GM23338 (cell line): ENCODE data around the gene TENT4B. TPM values are rescaled to one million over a fixed set of nuclear protein-coding genes. Genes with fewer than 3 reads are reported as not detected.

Experiments used
- ATAC-seq: fragments of 200-7000 bp; cut with Tn5 transposase; 3 replicates; pipeline ENCODE4 v1.9.1; 2020
- DNase-seq: peaks from one replicate; pipeline ENCODE4 v3.0.0-alpha.2; 2015; ENCODE audit warnings: low spot score
- H2AFZ ChIP-seq: fragments of 200-600 bp; sonication (generic); 2 replicates; pipeline ENCODE4 v1.8.0; 2016; ENCODE audit warnings: antibody characterized with exemption, mild to moderate bottlenecking, moderate library complexity
- H3F3A ChIP-seq: fragments of 200-600 bp; sonication (generic); replicated peaks from 2 replicates; pipeline ENCODE4 v1.8.0; 2017; ENCODE audit warnings: antibody characterized with exemption, mixed run types, low read depth
- H3K27ac ChIP-seq: fragments of 200-600 bp; sonication (generic); 2 replicates; pipeline ENCODE4 v1.6.1; 2016; ENCODE audit warnings: low read depth
- H3K27me3 ChIP-seq: fragments of 200-600 bp; sonication (generic); 2 replicates; pipeline ENCODE4 v1.8.0; 2016; ENCODE audit warnings: mild to moderate bottlenecking, mixed run types, moderate library complexity; ENCODE audit not compliant: insufficient read depth
- H3K36me3 ChIP-seq: fragments of 200-600 bp; sonication (generic); 2 replicates; pipeline ENCODE4 v1.8.0; 2016; ENCODE audit warnings: mild to moderate bottlenecking; ENCODE audit not compliant: insufficient read depth
- H3K4me1 ChIP-seq: fragments of 200-600 bp; sonication (generic); 2 replicates; pipeline ENCODE4 v1.8.0; 2016; ENCODE audit warnings: mild to moderate bottlenecking, moderate library complexity; ENCODE audit not compliant: insufficient read depth
- H3K4me2 ChIP-seq: fragments of 200-600 bp; sonication (generic); 2 replicates; pipeline ENCODE4 v1.7.1; 2017; ENCODE audit warnings: mixed run types
- H3K4me3 ChIP-seq: fragments of 200-600 bp; sonication (generic); 2 replicates; pipeline ENCODE4 v1.6.1; 2016; ENCODE audit warnings: mixed run types
- H3K79me2 ChIP-seq: fragments of 200-600 bp; sonication (generic); replicated peaks from 2 replicates; pipeline ENCODE4 v1.8.0; 2017; ENCODE audit warnings: mild to moderate bottlenecking; ENCODE audit not compliant: insufficient read depth
- H3K9me2 ChIP-seq: fragments of 200-600 bp; sonication (generic); 2 replicates; pipeline ENCODE4 v1.8.0; 2017; ENCODE audit not compliant: insufficient read depth
- H4K20me1 ChIP-seq: fragments of 200-600 bp; sonication (generic); replicated peaks from 2 replicates; pipeline ENCODE4 v1.8.0; 2017; ENCODE audit warnings: mild to moderate bottlenecking; ENCODE audit not compliant: insufficient read depth
- H3K27ac Mint-ChIP-seq: 2 replicates; pipeline ENCODE4 v1.8.0; 2020; ENCODE audit warnings: inconsistent platforms, mild to moderate bottlenecking, moderate library complexity, mixed read lengths
- H3K27me3 Mint-ChIP-seq: 3 replicates; pipeline ENCODE4 v1.8.0; 2022; ENCODE audit warnings: low read depth, mild to moderate bottlenecking, moderate library complexity, mixed read lengths, inconsistent platforms; ENCODE audit not compliant: insufficient read depth, poor library complexity
- H3K36me3 Mint-ChIP-seq: 3 replicates; pipeline ENCODE4 v1.8.0; 2021; ENCODE audit warnings: low read depth, mild to moderate bottlenecking, inconsistent platforms, moderate library complexity, mixed read lengths
- H3K4me1 Mint-ChIP-seq: 3 replicates; pipeline ENCODE4 v1.8.0; 2020; ENCODE audit warnings: mild to moderate bottlenecking, inconsistent platforms, mixed read lengths
- H3K4me3 Mint-ChIP-seq: 3 replicates; pipeline ENCODE4 v1.8.0; 2021; ENCODE audit warnings: moderate library complexity, mild to moderate bottlenecking, inconsistent platforms, mixed read lengths
- H3K9me3 Mint-ChIP-seq: 3 replicates; pipeline ENCODE4 v1.8.0; 2020; ENCODE audit warnings: moderate library complexity, mild to moderate bottlenecking, inconsistent platforms, mixed read lengths
- EZH2 ChIP-seq: fragments of 200-600 bp; sonication (generic); IDR thresholded peaks from one replicate; pipeline ENCODE4 v1.8.0; 2017; ENCODE audit warnings: antibody characterized with exemption, mild to moderate bottlenecking, low read depth; ENCODE audit not compliant: unreplicated experiment
- EZH2phosphoT487 ChIP-seq: fragments of 200-600 bp; sonication (generic); IDR thresholded peaks from one replicate; pipeline ENCODE4 v1.8.1; 2018; ENCODE audit warnings: antibody characterized with exemption; ENCODE audit not compliant: unreplicated experiment
- POLR2AphosphoS5 ChIP-seq: IDR thresholded peaks from 2 replicates; pipeline ENCODE4 v1.6.1; 2016; ENCODE audit warnings: antibody characterized with exemption, low read depth
- STAT1 ChIP-seq: IDR thresholded peaks from one replicate; pipeline ENCODE4 v1.6.1; 2016; ENCODE audit warnings: antibody characterized with exemption; ENCODE audit not compliant: unreplicated experiment
- ZNF331 ChIP-seq: fragments of 250-450 bp; sonication (Bioruptor Pico); IDR thresholded peaks from 2 replicates; pipeline ENCODE4 v1.5.0; 2020; ENCODE audit warnings: low read depth, mild to moderate bottlenecking, moderate library complexity
- polyA plus RNA-seq: library from polyadenylated mRNA; unstranded; fragments of >200 nt; fragmentation: Nextera tagmentation; extraction: Ambion mirVana; gene quantifications from 2 replicates; pipeline ENCODE4 v1.2.1, GENCODE V29; 2016
- total RNA-seq: library from RNA; depleted of rRNA; stranded (reverse); fragments of >200 nt; shearing (Covaris generic); gene quantifications from 2 replicates; pipeline ENCODE4 v1.2.3, GENCODE V29; 2014
- TF ChIP-seq, protein P1 (sequence below), 2 experiments: fragments of 200-600 bp in 1 of 2; sonication (generic) in 1 of 2; conservative IDR thresholded peaks; 2 replicates each; pipeline versions ENCODE4 v1.5.1 to v1.6.1; 2016 to 2017; ENCODE audit warnings: antibody characterized with exemption in 2 of 2, low read depth in 2 of 2, mild to moderate bottlenecking in 2 of 2, moderate library complexity in 1 of 2
- TF ChIP-seq, protein P2 (sequence below): fragments of 250-450 bp; sonication (Bioruptor Pico); IDR thresholded peaks from 2 replicates; pipeline ENCODE4 v1.5.0; 2020; ENCODE audit warnings: mild to moderate bottlenecking, moderate library complexity
- TF ChIP-seq, protein P3 (sequence below): IDR thresholded peaks from 2 replicates; pipeline ENCODE4 v1.6.1; 2016; ENCODE audit warnings: antibody characterized with exemption
- TF ChIP-seq, protein P4 (sequence below): IDR thresholded peaks from one replicate; pipeline ENCODE4 v1.6.1; 2018; ENCODE audit warnings: antibody characterized with exemption; ENCODE audit not compliant: unreplicated experiment

TENT4B gene
- total and polyA plus RNA-seq, 2 experiments from 2014 or later: 17.6 to 21.3 TPM

DNA sequence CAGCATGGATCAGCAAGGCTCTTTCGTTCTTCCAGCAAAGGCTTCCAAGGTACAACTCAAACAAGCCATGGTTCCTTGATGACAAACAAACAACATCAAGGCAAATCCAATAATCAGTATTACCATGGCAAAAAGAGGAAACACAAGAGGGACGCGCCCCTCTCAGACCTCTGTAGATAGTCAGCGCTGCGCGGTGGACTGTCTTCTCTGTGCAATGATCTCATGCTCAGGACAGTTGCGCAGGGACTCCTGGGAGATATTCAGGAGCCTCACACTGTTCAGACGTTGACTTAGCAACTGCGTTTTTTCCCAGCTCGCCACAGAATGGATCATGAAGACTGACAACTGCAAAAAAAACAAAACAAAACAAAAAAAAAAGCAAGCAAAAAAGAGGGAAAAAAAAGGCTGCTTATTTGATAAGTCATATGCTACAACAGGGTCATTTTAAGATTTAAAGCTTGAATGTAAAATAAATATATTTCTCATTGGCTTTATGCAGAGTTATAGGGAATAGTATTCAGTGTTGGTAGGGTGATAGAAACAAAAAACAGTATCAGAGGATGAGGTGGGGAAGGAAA lies 76.1 kb downstream of the TENT4B start:
- Histone ChIP-seq H3K36me3 (peaks cover 5% of the 10 kb centered on the region; the same call in 1 of the 2 replicates), H2AFZ (no peak overlapping the region), H3K4me3 (no peak overlapping the region), H4K20me1 (no peaks in the 10 kb centered on the region), H3K27me3 (no peaks in the 10 kb centered on the region), H3K27ac (no peak overlapping the region), H3K9me2 (no peaks in the 10 kb centered on the region), H3K4me2 (no peak overlapping the region), H3F3A (no peaks in the 10 kb centered on the region), H3K4me1 (no peaks in the 10 kb centered on the region), H3K79me2 (no peaks in the 10 kb centered on the region)
- Mint-ChIP-seq H3K4me3 (no peak overlapping the region), H3K27ac (no peak overlapping the region), H3K36me3 (peaks cover 32% of the 10 kb centered on the region), H3K27me3 (peaks cover 1% of the 10 kb centered on the region), H3K4me1 (no peaks in the 10 kb centered on the region), H3K9me3 (no peaks in the 10 kb centered on the region)
- TF ChIP-seq, protein P1, sequence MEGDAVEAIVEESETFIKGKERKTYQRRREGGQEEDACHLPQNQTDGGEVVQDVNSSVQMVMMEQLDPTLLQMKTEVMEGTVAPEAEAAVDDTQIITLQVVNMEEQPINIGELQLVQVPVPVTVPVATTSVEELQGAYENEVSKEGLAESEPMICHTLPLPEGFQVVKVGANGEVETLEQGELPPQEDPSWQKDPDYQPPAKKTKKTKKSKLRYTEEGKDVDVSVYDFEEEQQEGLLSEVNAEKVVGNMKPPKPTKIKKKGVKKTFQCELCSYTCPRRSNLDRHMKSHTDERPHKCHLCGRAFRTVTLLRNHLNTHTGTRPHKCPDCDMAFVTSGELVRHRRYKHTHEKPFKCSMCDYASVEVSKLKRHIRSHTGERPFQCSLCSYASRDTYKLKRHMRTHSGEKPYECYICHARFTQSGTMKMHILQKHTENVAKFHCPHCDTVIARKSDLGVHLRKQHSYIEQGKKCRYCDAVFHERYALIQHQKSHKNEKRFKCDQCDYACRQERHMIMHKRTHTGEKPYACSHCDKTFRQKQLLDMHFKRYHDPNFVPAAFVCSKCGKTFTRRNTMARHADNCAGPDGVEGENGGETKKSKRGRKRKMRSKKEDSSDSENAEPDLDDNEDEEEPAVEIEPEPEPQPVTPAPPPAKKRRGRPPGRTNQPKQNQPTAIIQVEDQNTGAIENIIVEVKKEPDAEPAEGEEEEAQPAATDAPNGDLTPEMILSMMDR (conservative IDR thresholded peaks at IDR 0.05; ENCODE audit: low read depth in 2 of 2): no peak
- TF ChIP-seq, protein P2, sequence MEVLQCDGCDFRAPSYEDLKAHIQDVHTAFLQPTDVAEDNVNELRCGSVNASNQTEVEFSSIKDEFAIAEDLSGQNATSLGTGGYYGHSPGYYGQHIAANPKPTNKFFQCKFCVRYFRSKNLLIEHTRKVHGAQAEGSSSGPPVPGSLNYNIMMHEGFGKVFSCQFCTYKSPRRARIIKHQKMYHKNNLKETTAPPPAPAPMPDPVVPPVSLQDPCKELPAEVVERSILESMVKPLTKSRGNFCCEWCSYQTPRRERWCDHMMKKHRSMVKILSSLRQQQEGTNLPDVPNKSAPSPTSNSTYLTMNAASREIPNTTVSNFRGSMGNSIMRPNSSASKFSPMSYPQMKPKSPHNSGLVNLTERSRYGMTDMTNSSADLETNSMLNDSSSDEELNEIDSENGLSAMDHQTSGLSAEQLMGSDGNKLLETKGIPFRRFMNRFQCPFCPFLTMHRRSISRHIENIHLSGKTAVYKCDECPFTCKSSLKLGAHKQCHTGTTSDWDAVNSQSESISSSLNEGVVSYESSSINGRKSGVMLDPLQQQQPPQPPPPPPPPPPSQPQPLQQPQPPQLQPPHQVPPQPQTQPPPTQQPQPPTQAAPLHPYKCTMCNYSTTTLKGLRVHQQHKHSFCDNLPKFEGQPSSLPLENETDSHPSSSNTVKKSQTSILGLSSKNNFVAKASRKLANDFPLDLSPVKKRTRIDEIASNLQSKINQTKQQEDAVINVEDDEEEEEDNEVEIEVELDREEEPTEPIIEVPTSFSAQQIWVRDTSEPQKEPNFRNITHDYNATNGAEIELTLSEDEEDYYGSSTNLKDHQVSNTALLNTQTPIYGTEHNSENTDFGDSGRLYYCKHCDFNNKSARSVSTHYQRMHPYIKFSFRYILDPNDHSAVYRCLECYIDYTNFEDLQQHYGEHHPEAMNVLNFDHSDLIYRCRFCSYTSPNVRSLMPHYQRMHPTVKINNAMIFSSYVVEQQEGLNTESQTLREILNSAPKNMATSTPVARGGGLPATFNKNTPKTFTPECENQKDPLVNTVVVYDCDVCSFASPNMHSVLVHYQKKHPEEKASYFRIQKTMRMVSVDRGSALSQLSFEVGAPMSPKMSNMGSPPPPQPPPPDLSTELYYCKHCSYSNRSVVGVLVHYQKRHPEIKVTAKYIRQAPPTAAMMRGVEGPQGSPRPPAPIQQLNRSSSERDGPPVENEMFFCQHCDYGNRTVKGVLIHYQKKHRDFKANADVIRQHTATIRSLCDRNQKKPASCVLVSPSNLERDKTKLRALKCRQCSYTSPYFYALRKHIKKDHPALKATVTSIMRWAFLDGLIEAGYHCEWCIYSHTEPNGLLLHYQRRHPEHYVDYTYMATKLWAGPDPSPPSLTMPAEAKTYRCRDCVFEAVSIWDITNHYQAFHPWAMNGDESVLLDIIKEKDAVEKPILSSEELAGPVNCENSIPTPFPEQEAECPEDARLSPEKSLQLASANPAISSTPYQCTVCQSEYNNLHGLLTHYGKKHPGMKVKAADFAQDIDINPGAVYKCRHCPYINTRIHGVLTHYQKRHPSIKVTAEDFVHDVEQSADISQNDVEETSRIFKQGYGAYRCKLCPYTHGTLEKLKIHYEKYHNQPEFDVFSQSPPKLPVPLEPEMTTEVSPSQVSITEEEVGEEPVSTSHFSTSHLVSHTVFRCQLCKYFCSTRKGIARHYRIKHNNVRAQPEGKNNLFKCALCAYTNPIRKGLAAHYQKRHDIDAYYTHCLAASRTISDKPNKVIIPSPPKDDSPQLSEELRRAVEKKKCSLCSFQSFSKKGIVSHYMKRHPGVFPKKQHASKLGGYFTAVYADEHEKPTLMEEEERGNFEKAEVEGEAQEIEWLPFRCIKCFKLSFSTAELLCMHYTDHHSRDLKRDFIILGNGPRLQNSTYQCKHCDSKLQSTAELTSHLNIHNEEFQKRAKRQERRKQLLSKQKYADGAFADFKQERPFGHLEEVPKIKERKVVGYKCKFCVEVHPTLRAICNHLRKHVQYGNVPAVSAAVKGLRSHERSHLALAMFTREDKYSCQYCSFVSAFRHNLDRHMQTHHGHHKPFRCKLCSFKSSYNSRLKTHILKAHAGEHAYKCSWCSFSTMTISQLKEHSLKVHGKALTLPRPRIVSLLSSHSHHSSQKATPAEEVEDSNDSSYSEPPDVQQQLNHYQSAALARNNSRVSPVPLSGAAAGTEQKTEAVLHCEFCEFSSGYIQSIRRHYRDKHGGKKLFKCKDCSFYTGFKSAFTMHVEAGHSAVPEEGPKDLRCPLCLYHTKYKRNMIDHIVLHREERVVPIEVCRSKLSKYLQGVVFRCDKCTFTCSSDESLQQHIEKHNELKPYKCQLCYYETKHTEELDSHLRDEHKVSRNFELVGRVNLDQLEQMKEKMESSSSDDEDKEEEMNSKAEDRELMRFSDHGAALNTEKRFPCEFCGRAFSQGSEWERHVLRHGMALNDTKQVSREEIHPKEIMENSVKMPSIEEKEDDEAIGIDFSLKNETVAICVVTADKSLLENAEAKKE: no peak
- TF ChIP-seq EZH2phosphoT487 (no peak), ZNF331 (CRISPR knock-in tag) (no peak), STAT1 (no peak), POLR2AphosphoS5 (no peak), EZH2 (no peak)
- TF ChIP-seq, protein P3, sequence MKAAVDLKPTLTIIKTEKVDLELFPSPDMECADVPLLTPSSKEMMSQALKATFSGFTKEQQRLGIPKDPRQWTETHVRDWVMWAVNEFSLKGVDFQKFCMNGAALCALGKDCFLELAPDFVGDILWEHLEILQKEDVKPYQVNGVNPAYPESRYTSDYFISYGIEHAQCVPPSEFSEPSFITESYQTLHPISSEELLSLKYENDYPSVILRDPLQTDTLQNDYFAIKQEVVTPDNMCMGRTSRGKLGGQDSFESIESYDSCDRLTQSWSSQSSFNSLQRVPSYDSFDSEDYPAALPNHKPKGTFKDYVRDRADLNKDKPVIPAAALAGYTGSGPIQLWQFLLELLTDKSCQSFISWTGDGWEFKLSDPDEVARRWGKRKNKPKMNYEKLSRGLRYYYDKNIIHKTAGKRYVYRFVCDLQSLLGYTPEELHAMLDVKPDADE: no peak
- TF ChIP-seq, protein P4, sequence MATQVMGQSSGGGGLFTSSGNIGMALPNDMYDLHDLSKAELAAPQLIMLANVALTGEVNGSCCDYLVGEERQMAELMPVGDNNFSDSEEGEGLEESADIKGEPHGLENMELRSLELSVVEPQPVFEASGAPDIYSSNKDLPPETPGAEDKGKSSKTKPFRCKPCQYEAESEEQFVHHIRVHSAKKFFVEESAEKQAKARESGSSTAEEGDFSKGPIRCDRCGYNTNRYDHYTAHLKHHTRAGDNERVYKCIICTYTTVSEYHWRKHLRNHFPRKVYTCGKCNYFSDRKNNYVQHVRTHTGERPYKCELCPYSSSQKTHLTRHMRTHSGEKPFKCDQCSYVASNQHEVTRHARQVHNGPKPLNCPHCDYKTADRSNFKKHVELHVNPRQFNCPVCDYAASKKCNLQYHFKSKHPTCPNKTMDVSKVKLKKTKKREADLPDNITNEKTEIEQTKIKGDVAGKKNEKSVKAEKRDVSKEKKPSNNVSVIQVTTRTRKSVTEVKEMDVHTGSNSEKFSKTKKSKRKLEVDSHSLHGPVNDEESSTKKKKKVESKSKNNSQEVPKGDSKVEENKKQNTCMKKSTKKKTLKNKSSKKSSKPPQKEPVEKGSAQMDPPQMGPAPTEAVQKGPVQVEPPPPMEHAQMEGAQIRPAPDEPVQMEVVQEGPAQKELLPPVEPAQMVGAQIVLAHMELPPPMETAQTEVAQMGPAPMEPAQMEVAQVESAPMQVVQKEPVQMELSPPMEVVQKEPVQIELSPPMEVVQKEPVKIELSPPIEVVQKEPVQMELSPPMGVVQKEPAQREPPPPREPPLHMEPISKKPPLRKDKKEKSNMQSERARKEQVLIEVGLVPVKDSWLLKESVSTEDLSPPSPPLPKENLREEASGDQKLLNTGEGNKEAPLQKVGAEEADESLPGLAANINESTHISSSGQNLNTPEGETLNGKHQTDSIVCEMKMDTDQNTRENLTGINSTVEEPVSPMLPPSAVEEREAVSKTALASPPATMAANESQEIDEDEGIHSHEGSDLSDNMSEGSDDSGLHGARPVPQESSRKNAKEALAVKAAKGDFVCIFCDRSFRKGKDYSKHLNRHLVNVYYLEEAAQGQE: no peak
- ATAC-seq (no peak), DNase-seq (no peak)
